ENCODE measurements around the gene ZNF221. TPM values are rescaled to one million over a fixed set of nuclear protein-coding genes. Genes with fewer than 3 reads are reported as not detected.
A peak's percentile ranks its signal among the peaks of the same experiment; 100 is the strongest.
"Not testable (repeated sequence)": the region's sequence is repeated elsewhere in the genome, so short reads cannot be mapped to it uniquely, and the experiment has no call there.

ZNF221 gene
- total and polyA plus RNA-seq, 2 donors (not counting 1 experiment from before 2014, with no cell fraction given): 0.63 to 7.0 TPM

GRCh38 chr19:43941209-43941608 is 9.8 kb upstream of the ZNF221 start:
- WGBS (ENCODE audit: insufficient coverage): no CpG with 5 or more reads among the region's 5 CpGs
- Histone ChIP-seq H3K27me3 (replicated peaks in 1 of 4; ENCODE audit: control extremely low read depth in 1 of 4, control insufficient read depth in 3 of 4, insufficient read depth in 4 of 4, low read length in 3 of 4) (peaks cover 0 to 6% (median 2%) of the 10 kb centered on the region in 4 experiments), H3K4me1 (ENCODE audit: control insufficient read depth in 2 of 2, insufficient read depth in 2 of 2, low read length in 2 of 2) (no peaks in the 10 kb centered on the region), H3K4me3 (ENCODE audit: control extremely low read depth in 1 of 5, extremely low read depth in 1 of 5, insufficient read depth in 1 of 5, low read depth in 2 of 5, low read length in 4 of 5) (no peak overlapping the region), H2AFZ (ENCODE audit: insufficient read depth, low read depth, low read length, poor library complexity, severe bottlenecking) (no peak overlapping the region), H3K4me2 (replicated peaks; ENCODE audit: low read depth, low read length, poor library complexity, severe bottlenecking) (no peak overlapping the region), H3K27ac (ENCODE audit: low read length in 2 of 2) (no peak overlapping the region), H3K79me2 (ENCODE audit: control insufficient read depth, insufficient read depth, low read length) (no peaks in the 10 kb centered on the region), H3K9me3 (ENCODE audit: control extremely low read depth in 1 of 3, control insufficient read depth in 2 of 3, insufficient read depth in 1 of 3, low read length in 2 of 3) (peaks cover 5 to 7% (median 6%) of the 10 kb centered on the region in 3 donors), H3K36me3 (replicated peaks in 1 of 2; ENCODE audit: control extremely low read depth in 1 of 2, control insufficient read depth in 1 of 2, extremely low read depth in 1 of 2, insufficient read depth in 2 of 2, low read length in 1 of 2) (no peaks in the 10 kb centered on the region), H4K20me1 (ENCODE audit: control insufficient read depth, insufficient read depth, low read length, poor library complexity, severe bottlenecking) (no peaks in the 10 kb centered on the region), H3K9ac (ENCODE audit: low read length) (no peak overlapping the region)
- Mint-ChIP-seq H3K4me3 (no peak overlapping the region), H3K27me3 (peaks cover 32% of the 10 kb centered on the region), H3K9me3 (ENCODE audit: insufficient read depth) (peaks cover 4% of the 10 kb centered on the region), H3K4me1 (peaks cover 2% of the 10 kb centered on the region), H3K27ac (no peak overlapping the region)
- ChIA-PET POLR2A (no interaction called here), CTCF (interaction anchor here (1.2 kb wide), 1 partner anchor 10 kb away, joined by 3 read pairs; the partner anchor contains the start of gene ZNF221)
- intact Hi-C loops (cut with micrococcal nuclease): no loop called here
- DNase-seq: no peak
- TF ChIP-seq CTCF (IDR thresholded peaks at IDR 0.05) (no peak), EZH2 (IDR thresholded peaks at IDR 0.05; ENCODE audit: borderline replicate concordance, insufficient read depth, low read depth, low read length, poor library complexity, severe bottlenecking) (no peak)
- no peak for ATAC-seq (ENCODE audit: low read depth)

GRCh38 chr19:43947412-43947811 is 3.6 kb upstream of the ZNF221 start:
- H3K36me3 ChIP-seq (replicated peaks in 1 of 2; ENCODE audit: control extremely low read depth in 1 of 2, control insufficient read depth in 1 of 2, extremely low read depth in 1 of 2, insufficient read depth in 2 of 2, low read length in 1 of 2); H3K27ac Mint-ChIP-seq; H3K27ac ChIP-seq (ENCODE audit: low read length in 2 of 2); POLR2A ChIA-PET; ATAC-seq (ENCODE audit: low read depth); H2AFZ ChIP-seq (ENCODE audit: insufficient read depth, low read depth, low read length, poor library complexity, severe bottlenecking); H3K4me3 Mint-ChIP-seq; CTCF ChIA-PET; H3K4me3 ChIP-seq (ENCODE audit: control extremely low read depth in 1 of 5, extremely low read depth in 1 of 5, insufficient read depth in 1 of 5, low read depth in 2 of 5, low read length in 4 of 5); intact Hi-C loops (cut with micrococcal nuclease); H3K4me2 ChIP-seq (replicated peaks; ENCODE audit: low read depth, low read length, poor library complexity, severe bottlenecking); H3K79me2 ChIP-seq (ENCODE audit: control insufficient read depth, insufficient read depth, low read length); H4K20me1 ChIP-seq (ENCODE audit: control insufficient read depth, insufficient read depth, low read length, poor library complexity, severe bottlenecking); H3K9ac ChIP-seq (ENCODE audit: low read length); DNase-seq; H3K4me1 ChIP-seq (ENCODE audit: control insufficient read depth in 2 of 2, insufficient read depth in 2 of 2, low read length in 2 of 2): not testable (repeated sequence)
- Mint-ChIP-seq H3K4me1 (peaks cover 12% of the 10 kb centered on the region), H3K27me3 (peaks cover 28% of the 10 kb centered on the region), H3K9me3 (ENCODE audit: insufficient read depth) (peaks cover 23% of the 10 kb centered on the region)
- H3K27me3 ChIP-seq (replicated peaks in 1 of 4; ENCODE audit: control extremely low read depth in 1 of 4, control insufficient read depth in 3 of 4, insufficient read depth in 4 of 4, low read length in 3 of 4): peaks cover 0 to 12% (median 3%) of the 10 kb centered on the region in 4 experiments
- peaks cover 3 to 28% (median 10%) of the 10 kb centered on the region in 3 donors for H3K9me3 ChIP-seq (ENCODE audit: control extremely low read depth in 1 of 3, control insufficient read depth in 2 of 3, insufficient read depth in 1 of 3, low read length in 2 of 3)
- WGBS (ENCODE audit: insufficient coverage): no CpG with 5 or more reads among the region's 1 CpG

- ATAC-seq (ENCODE audit: low read depth); H3K4me1 ChIP-seq (ENCODE audit: control insufficient read depth in 2 of 2, insufficient read depth in 2 of 2, low read length in 2 of 2); H4K20me1 ChIP-seq (ENCODE audit: control insufficient read depth, insufficient read depth, low read length, poor library complexity, severe bottlenecking); H3K27ac ChIP-seq (ENCODE audit: low read length in 2 of 2); H3K4me2 ChIP-seq (replicated peaks; ENCODE audit: low read depth, low read length, poor library complexity, severe bottlenecking); H3K79me2 ChIP-seq (ENCODE audit: control insufficient read depth, insufficient read depth, low read length); H3K9ac ChIP-seq (ENCODE audit: low read length); intact Hi-C loops (cut with micrococcal nuclease); DNase-seq; CTCF ChIA-PET; H3K4me3 ChIP-seq (ENCODE audit: control extremely low read depth in 1 of 5, extremely low read depth in 1 of 5, insufficient read depth in 1 of 5, low read depth in 2 of 5, low read length in 4 of 5); H3K36me3 ChIP-seq (replicated peaks in 1 of 2; ENCODE audit: control extremely low read depth in 1 of 2, control insufficient read depth in 1 of 2, extremely low read depth in 1 of 2, insufficient read depth in 2 of 2, low read length in 1 of 2); H3K27ac Mint-ChIP-seq; H2AFZ ChIP-seq (ENCODE audit: insufficient read depth, low read depth, low read length, poor library complexity, severe bottlenecking); POLR2A ChIA-PET: not testable (repeated sequence)
- WGBS (ENCODE audit: insufficient coverage): 100% methylated on average over 1 of the region's 2 CpGs
- peak overlapping the region; percentile 4 for H3K4me3 Mint-ChIP-seq
- H3K9me3 Mint-ChIP-seq (ENCODE audit: insufficient read depth): peaks cover 23% of the 10 kb centered on the region
- peaks cover 12% of the 10 kb centered on the region for H3K4me1 Mint-ChIP-seq
- Histone ChIP-seq H3K27me3 (replicated peaks in 1 of 4; ENCODE audit: control extremely low read depth in 1 of 4, control insufficient read depth in 3 of 4, insufficient read depth in 4 of 4, low read length in 3 of 4) (peaks cover 0 to 12% (median 3%) of the 10 kb centered on the region in 4 experiments), H3K9me3 (ENCODE audit: control extremely low read depth in 1 of 3, control insufficient read depth in 2 of 3, insufficient read depth in 1 of 3, low read length in 2 of 3) (peaks cover 2 to 38% (median 10%) of the 10 kb centered on the region in 3 donors)
- peaks cover 22% of the 10 kb centered on the region for H3K27me3 Mint-ChIP-seq
Measured at GRCh38 chr19:43949803-43950202, 1.2 kb upstream of the ZNF221 start.
